Activated gamma-delta T cell treated with Interleukin-2 at 50 U/mL for 16 hours (primary cell): Measurements from ENCODE around the gene ABL1.

Experiments used
- DNase-seq: peaks from one replicate; pipeline ENCODE4 v3.0.0-alpha.2; 2020

The ABL1 gene

DNA sequence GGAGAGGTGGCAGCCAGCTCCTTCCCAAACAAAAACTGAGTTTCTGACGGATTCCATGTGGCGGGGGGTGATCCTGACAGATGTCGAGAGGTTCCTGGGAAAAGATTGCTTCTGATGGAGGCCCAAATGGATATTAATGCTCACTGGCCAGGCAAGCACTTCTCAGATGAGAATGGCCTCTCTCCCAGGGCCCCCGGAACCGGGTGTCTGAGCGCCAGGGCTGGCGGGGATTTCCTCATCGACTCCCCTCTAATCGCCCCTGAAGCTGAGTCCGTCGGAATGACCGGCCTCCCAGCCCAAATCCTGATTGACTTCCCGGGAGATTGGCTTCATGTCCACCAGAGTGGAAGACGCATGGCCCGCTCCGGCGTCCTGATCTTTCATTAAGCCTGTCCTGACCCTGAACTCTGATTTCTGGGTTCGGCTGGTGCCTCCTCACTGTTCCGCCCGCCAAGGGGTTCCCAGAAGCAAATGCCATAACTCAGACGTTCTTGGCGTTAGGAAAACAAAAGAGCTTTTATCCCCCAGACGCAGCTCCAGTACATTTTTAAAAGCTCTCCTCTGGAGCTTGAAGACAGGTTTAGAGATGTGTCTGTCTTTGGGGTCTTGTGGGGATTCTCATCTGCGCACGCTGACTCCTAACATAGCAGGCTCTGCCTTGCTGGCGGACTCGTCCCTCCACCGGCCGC lies 86.4 kb downstream of the ABL1 start:
- DNase-seq: no peak

DNA sequence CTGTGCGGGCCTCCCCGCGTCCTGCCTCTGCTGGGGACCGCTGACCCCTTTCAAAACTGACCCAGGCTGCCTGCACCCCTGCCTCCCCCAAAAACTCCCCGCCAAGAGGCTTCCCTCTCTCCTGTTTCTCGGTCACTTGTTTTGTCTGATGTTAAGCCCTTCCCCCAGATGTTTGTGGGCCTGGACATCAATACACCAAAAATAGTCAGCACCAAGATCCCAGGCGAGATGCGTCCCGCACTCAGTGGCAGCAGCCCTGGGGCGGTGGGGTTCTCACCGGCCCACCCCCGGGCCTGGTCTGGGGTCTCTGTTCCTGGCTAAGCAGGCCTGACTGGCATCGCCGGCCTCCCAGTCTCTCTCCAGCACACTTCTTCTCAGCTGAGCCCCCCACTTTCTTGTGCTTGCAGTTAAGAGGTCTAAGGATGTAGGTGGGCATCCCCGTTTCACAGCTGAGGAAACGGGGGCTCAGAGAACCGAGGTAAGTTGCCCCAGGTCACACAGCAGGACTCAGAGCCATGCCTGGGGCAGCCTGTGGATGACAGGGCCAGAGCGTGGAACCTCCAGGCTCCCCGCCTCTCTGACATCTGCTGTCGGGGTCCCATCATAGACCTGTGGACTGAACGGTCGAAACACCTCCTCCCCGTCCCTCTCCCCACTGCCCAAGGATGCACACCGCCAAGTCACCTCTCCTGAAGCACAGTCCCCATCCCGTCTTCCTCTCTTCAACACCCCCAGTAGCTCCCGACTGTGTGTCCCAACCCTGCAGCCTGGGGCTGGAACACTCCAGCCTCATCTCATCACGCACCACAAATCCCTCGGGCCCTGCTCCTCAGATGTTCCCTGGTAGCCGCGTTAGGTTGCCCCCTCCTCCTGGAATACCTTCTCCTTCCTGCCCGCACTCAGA lies 87.2 kb downstream of the ABL1 start:
- no peak for DNase-seq

GRCh38 chr9:130922893-130923610 lies 88.0 kb downstream of the ABL1 start:
- DNase-seq: no peak

GRCh38 chr9:130923611-130924447 lies 88.8 kb downstream of the ABL1 start:
- no peak for DNase-seq

DNA sequence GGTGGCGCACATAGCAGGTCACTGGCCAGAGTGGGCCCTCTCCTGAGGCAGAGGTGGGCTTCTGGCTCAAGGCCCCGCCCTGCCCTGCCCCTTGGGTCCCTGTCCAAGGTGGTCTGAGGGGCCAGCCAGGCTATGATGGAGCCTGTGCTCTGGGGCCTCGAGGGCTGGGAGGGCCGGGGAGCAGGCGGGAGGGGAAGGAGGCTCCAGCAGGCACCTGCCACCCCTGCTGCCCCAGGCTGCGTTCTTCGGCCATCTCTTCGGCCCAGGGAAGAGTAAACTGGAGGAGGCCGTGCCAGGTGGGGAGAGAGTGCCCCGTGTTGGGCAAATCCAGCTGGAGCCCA lies 89.4 kb downstream of the ABL1 start:
- no peak for DNase-seq

GRCh38 chr9:130925050-130925678 lies 90.1 kb downstream of the ABL1 start:
- DNase-seq: no peak

DNA sequence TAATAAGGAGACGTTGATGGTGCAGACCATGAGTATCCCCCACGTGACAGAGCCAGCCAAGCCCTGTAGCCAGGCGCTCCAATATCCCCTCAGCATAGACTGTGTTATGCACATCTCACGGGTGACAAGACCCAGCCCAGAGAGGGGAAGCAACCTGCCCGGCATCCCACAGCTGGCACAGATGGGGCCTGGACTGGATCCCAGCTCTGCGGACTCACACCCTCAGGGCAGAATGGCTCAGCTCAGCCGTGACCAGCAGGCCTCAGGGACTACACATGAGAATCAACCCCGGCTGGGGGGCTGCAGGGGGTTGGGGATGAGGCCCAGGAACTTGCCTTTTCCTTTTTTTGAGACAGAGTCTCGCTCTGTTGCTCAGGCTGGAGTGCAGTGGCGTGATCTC lies 92.3 kb downstream of the ABL1 start:
- no peak for DNase-seq

- DNase-seq: no peak
Measured at GRCh38 chr9:130927995-130928900, 93.2 kb downstream of the ABL1 start.

- no peak for DNase-seq
Measured at GRCh38 chr9:130929571-130930038, 94.6 kb downstream of the ABL1 start.

DNA sequence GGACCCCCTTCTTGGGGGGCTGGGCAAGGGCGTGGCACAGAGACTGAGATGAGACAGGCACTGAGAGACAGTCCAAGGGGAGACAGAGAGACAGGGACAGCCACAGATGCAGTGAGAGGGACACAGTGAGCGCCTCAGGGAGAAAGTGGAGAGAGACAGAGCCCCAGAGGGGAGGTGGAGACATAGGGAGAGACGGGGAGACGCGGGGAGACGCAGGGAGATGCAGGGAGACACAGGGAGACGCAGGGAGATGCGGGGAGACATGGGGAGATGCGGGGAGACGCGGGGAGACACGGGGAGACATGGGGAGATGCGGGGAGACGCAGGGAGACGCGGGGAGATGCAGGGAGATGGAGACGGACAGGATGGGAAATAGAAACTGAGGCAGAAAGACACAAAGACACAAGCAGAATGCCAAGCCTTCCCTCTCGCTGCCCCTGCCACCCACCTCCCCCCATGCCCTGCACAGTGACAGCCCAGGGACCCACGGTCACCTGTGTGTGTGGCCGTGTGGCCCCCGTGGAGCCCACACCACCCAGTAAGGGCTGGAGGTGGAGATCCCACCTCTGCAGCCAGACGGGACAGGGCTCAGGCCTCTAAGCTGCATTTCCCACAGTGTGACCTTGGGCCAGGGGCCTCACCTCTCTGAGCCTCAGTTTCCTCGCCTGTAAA lies 95.2 kb downstream of the ABL1 start:
- no peak for DNase-seq

GRCh38 chr9:130930804-130931349 lies 95.8 kb downstream of the ABL1 start:
- DNase-seq: no peak

GRCh38 chr9:130931508-130932254 lies 96.6 kb downstream of the ABL1 start:
- no peak for DNase-seq

DNA sequence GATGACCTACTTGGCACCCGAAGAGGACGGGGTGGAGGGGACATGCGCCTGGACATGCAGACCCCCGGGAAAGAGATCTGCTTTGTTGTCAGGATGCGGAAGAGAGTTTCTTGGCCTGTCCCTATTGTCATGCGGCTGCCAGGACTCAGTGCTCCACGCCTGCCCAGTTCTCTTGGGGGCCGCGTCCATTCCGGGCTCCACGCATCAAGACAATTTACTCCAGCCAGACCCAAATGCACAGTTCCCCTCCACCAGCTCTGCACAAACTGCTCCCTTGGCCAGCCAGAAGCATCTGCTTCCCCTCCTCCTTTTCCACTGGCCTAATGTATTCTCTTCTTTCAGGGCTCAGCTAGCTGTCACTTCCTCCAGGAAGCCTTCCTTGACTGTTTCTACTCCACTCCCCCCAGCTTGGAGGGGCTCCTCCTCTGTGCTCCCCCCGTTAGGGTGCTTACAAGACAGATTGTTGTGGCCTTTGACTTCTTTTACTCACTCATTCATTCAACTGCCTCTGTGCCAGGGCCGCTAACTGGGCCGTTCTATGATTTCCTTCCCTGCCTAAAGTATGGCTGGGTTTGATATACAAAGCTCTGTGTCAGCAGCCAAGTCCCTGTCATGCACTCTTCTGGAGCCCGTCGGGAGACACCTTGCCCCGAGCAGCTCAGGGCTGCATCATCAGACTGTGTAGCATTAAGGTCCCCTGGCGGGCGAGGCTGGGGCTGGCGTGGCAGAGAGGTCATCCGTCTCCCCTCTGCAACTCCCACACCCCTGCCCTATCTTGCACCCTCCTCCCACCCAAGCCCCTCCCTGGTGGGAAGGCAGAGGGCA lies 97.4 kb downstream of the ABL1 start:
- no peak for DNase-seq

DNA sequence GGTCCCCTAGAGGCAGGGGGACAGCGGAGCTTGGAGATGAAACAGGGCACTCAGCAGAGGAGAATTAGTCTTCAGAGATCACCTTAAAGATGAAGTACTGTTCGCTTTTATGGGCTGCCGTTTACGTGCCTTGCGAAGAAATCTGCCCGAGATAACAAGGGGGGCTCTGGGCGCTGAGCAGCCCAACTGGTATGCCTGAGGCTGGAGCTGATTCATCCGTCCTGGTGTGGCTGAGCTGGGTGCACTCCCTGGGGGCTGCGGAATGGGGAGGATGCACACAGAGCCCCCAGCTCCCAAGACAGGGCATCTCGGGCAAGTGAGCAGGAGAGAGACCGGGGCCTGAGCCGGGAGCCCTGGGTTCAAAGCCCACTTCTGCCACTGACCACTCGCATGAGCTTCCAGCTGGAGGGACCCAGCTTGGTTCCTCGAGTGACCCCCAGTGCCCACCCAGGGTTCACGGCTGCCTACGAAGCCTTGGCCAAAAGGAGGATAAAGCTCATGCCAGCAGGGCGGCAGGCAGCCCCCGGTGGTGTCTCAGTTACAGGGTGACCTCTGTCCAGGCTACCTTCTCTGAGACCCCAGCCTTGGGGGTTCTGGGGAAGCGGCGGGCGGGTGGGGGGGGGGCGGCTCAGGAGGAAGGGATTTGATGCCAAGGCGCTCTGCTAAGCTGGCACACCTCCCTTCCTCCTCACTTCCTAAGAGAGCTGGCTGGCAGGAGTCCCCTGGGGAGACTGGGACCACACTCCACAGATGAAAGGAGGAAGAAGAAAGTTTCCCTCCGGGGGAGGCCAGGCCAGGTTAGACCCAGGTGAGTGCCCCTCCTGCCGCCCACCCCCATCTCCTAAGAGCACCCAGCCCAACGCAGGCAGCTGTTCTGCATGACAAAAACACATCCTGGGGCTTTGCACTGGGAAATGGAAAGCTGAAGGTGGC lies 98.3 kb downstream of the ABL1 start:
- no peak for DNase-seq

DNA sequence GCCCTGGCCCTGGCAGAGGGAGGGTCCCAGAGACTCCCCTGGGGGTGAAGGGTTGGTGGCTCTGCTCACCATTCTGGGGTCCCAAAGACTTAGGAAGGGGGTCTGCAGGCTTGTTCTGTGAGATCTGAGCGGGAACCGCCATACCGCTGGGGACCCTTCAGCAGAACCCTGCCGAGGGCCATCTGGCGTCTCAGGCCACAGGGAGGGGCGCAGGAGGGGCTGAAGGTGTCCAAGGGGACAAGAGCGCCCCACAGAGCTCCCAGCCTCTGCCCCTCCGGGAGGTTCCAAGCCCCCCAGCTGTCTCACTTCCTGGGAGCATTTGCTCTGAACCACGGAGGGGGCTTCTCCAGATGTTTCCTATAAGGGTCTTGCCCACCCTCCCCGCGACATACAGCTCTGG lies 99.2 kb downstream of the ABL1 start:
- no peak for DNase-seq

DNA sequence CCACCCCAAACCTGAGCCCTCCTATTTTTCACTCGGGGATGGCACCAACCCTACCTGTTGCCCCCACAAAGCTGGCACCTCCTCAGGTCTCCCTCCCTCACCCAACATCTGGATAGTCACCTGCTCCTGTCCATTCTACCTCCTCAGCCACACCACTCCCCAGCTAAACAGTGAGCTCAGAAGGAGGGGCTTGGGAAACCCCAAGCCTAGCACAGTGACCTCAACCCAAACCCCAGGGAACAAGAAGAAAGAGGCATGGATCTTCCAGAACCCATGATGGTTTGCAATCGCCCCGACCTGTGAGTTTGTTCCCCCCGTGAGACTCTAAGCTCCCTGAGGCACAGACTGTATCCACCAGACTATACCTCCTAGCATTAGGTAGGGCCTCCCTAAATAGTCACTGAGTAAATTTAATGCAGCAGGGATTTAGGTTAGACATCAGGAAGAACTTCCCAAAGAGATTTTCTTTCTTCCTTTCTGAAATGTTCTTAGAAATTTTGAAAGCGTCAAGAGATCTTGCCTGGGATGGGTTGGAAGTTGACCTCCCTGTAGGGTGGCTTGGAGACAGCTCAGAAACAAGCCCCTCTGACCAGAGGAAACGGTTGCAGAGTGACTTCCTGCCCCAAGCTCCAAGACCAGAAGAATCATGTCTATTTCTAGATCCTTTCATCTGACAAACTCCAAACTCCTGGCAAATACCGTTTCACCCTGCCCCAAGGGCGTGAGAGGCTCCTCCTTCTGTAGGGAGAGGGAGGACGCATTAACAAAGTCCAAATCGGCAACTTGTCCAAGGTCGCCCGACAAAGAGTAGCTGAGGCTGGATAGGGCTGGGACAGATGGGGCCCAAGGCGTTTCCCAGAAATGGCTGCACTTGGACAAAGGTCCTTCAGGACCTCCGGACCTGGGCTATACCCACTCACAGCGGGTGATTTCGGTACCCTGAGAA lies 99.9 kb downstream of the ABL1 start:
- DNase-seq: no peak
